HG03097 (cell line): ENCODE results near the gene RNASE3.
"Not testable (repeated sequence)": the region's sequence is repeated elsewhere in the genome, so short reads cannot be mapped to it uniquely, and the experiment has no call there.

Experiments used
- ATAC-seq: cut with Tn5 transposase; IDR thresholded peaks from one replicate; pipeline ENCODE4 v1.9.1; 2021; ENCODE audit not compliant: unreplicated experiment, low FRiP score

Gene RNASE3

DNA sequence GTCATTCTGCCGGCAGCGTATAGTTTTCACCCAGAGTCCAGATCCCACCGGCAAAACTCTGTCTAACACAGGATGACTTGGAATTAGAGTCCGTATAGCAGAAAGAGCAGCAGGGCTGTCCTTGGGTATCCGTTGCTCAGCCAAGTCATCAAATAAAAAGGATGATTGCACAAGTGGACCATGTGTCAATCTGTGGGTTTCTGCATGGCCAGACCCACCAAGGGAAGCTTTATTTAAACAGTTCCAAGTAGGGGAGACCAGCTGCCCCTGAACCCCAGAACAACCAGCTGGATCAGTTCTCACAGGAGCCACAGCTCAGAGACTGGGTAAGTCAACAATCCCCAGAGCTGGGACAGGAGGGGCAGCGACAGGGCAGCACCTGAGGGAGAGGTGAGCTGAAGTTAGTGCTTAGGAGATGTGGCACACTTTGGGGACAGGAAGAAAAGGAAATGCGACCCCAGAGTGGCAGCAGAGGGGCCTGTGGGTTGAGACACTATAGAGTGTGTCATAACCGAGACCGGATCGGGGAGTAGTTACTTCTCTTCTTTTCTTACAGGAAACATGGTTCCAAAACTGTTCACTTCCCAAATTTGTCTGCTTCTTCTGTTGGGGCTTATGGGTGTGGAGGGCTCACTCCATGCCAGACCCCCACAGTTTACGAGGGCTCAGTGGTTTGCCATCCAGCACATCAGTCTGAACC is at the start of gene RNASE3:
TSS of gene RNASE3 (plus strand) at position 260 of the 700 bp plus-strand sequence. CDS start at position 562, 302 bp downstream.
- ATAC-seq: not testable (repeated sequence)

DNA sequence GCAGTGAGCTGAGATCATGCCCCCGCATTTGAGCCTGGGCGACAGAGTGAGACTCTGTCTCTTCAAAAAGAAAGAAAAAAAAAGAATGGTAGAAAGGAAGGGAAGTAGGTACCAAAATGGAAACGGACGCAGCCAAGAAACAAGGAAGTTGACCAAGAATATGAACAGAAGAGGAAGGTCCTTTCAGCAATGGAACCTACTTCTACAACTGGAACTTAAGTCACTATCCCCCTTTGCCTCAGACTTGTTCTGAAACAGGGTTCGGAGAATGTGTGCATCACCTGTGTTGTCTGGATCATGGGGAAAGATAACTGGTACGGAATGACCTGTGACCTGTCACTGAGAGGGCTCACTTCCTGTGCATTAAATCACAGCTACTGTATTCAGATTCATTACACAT is 44.6 kb upstream of the RNASE3 start:
- no peak for ATAC-seq

DNA sequence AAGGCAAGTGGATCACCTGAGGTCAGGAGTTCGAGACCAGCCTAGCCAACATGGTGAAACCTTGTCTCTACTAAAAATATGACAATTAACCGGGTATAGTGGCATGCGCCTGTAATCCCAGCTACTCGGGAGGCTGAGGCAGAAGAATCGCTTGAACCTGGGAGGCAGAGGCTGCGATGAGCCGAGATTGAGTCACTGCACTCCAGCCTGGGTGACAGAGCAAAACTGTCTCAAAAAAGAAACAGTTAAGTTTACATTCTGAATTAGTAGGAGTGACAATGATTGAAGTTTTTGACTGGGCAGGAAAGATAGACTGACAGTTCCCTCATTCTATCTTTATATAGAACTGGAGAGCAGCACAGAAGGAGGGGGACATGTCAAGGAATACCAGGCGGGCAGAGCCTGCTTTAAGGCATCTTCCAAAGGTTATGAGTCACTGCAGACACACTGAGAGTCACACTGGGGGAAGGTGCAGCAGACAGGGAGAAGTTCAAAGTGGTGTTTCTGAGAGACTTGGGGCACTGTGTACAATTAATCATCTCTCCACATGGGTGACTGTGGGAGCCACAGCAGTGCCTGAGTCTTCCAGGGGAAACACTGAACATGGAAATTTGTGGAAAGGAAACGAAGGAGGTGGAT is 42.8 kb upstream of the RNASE3 start:
- no peak for ATAC-seq

DNA sequence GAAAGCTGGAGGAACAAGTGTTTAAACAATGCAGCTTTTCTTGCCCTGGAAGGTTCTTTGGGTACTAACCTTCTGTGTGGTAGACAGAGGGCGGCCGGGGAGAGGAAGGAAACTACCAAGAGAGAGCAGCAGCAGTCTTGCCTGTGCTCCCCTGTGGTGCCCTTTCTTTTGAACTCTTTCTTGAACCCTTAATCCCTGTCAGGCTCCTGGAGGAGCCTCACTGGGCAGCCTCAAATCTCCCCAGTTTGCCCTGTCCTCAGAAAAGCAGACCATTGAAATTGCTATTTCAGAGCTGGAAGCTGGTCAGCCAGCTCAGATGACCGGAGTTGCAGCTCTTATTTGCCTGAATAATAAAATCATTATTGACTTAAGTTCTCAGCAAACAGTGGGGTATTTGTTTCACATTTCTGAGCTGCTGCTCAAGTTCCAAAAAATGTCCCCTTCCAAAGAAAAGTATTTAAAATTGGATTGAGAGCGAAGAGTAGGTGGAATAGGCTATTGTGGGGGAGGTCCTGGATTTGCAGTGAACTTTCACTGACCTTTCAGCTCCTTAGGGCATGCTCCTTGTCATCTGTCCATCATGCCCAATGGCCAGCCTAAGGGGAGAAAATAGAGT is 42.1 kb upstream of the RNASE3 start:
- ATAC-seq: no peak

DNA sequence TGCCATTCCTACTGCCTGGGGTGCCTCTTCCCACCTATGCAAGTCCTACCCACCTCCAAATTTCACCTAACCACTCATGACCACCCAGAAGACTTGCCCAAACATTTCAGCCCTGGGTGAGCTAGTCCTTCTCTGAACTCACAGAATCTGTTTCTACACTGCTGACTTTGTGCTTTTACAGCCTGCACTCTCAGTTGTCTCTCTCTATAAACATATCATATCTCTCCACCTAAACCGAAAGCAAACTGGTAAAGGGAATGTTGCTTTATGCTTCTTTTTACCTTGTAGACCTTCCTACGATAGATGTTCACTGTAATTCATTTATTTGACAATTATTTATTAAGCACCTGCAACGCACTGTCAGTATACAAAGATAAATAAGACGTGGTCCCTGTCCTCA is 38.1 kb upstream of the RNASE3 start:
- no peak for ATAC-seq

DNA sequence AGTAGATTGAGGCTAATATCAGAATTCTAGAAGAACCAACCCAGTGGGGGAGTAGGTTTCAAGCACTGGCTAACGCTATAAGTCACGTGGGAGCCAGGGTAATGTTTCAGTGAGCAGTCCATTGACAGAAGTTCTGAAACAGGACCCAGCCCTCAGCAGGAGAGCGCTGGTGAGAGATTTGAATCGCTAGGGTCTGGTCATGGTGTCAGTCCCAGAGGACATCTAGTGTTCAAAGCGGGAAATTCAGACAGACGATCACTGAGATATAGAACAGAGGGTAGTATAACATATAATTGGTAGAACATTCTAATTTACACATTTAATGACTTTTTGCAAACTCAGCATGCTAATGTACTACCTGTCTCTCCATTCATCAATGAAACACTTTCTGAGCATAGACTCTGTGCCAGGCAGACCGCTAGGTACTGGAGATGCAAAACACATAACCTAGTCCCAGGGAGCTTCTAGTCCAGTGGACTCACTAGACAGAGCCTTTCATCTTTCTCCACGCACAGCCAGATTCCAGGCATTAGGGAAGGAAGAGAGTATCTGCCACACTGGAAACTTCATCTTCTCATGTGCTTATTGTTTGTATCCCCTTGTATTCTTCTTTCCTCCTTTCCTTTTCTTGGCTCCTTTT is 35.4 kb upstream of the RNASE3 start:
- ATAC-seq: no peak

DNA sequence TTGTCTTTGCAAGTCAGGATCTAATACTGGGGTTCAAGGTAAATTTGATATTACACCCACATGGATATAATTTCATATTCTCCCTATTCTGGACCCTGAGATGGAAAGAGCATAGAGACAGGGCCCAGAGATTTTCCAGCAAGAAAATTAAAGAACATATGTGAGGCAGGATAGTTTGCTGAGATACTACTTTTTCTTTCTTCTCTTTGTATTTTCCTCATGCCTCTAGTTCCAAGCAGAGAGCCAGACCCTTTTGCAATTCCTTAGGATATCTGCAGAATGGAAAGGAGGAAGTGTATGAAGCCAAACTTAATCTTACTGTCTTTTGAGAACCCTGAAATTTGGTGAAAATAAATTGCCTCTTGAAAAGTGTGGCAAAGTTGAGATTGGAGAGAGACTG is 34.0 kb upstream of the RNASE3 start:
- no peak for ATAC-seq

DNA sequence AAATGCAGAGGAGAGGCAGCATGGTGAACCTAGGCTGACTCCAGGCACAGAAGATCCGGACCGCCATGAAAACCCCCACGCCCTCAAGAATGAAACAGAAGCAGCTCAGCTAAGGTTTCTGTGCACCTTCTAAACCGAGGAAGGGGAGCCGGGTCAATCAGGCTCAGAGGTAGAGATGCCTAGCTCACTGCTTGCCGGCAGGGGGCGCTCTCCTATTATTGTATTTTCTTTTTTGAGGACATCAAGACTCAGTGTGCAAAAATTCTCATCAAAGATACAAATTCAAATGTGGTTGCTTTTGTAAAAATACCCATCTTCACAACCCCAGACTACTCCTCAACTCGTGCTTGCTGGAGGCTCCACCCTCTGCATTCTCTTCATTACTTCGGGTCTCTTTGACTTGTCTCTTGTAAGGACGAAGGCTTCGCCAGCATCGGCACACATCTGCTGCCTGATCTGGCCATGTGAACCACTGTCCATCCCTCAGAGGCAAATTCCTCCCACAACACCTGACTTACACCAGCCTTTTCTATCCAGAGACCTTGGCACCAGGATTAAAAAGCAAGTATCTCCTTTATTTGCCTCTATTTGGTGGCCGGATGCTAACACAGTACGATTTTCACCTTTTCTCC is 33.4 kb upstream of the RNASE3 start:
- ATAC-seq: no peak

DNA sequence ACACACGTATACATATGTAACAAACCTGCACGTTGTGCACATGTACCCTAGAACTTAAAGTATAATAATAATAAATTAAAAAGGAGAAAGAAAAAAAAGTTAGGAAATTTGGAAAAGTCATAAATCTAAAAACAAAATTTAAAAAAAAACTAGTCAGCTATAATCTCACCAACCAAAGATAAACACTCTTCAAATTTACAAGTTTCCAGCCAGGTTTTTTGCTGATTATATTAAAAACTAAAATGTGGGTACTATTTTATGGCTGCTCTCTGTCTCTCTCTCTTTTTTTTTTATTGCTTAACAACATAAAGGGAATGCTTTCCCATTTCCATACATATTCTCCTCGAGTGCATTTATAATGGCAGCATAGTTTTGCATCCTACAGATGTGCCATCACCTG is 25.0 kb upstream of the RNASE3 start:
- no peak for ATAC-seq

DNA sequence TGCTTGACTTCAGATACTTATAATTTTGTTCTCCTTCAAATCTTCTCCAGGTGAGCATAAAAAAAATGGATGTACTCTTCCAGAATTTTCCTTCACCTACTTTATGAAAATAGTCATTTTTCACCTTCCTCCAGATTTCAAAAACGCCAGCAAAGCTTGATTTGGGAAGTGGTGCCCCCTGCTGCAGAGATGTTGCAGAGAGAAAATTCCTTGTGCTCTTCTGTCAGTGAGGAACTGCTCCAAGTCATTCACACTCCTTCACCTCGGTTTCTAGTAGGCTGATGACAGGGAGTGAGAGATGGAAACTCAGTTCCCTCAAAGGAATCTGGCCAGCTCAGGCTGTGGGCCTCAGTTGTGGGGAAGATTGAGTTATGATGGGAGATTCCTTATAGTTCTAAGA is 24.2 kb upstream of the RNASE3 start:
- ATAC-seq: no peak

DNA sequence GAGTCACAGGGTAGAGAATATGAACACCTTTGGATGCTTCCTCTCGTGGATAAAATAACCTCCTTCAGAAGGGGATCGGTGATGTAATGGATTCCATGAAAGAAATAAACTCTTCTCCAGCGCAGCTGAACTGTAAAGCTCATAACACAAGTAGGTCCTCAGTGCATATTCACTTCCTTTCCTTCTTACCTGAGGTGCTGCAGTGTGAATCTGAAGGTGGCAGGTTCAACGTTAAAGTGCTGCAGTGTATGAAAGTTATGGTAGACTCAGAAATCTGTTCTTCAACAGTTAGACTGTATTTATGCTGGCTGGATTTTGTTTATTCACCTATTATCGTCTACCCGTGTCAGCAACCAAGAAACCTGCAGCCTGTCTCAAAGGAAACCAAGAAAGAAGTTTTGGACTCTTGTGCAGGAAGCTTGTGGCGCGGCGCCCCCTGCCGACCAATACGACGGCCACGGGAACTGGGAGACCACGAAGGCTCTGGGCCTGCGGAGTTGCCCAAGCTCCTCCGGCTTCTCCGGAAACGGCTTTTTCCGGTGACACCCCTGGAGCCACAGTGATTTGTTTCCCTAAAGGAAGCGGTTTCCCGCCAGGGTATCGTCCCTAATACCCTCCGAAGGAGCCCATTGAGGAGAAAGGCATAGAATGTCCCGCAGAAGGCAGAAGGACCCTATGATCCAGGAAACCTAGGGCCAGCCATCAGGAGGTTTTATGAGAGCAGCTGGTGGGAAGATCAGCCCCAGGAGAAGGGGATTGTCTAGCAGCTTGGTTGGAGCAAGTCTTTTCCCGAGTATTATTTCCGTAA is 17.6 kb upstream of the RNASE3 start:
- ATAC-seq: peak; percentile 85

DNA sequence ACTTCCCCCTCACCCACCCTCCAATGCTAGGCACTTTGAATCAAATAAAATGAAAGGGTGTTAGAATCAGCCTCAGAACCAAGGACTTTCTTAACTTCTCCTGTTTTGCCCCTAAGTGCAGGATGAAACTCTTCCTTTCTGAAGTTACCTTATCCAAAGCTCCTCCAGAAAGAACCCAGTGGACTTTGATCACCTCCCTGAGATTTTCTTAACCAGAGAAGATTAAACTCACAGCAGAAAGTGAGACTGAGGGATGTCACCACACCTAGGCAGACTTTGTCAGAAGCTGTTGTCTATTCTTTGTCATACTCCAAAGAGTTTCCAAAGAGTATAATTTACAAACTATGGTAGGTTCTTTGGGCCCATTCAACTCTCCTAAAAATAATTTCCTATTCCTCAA is 14.2 kb upstream of the RNASE3 start:
- no peak for ATAC-seq

DNA sequence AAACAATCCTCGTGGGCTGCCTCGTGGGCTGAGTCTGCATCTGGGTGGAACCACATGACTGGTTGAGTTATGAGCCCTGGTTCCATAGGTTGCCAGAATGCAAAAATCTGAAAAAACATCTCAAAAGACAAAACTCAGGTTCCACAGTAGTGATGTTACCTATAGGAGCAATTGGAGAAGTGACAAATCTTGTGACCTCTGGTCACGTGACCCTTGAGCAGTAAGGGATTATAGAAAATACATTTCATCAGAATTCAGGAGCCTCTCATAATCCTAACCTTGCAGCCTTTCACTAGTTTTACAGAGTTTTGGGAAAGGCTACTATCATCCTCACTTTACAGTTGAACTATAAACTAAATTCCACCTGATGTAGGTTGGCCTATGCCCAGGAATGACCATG is 12.5 kb upstream of the RNASE3 start:
- ATAC-seq: no peak

DNA sequence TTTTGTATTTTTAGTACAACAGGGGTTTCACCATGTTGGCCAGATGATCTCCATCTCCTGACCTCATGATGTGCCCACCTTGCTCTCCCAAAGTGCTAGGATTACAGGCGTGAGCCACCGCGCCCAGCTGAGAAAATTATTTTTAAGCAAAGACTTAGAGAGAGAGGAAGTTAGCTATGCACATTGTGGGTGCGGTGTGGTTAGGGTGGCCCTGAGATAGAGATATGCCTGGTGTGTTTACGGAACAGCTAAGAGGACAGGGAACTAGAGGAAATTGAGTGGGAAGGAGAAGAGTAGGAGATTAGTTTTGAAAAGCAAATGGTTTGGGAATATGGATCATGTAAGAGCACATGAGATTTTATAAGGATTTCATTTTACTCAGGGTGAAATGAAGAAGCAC is 10.0 kb upstream of the RNASE3 start:
- not testable (repeated sequence) for ATAC-seq

DNA sequence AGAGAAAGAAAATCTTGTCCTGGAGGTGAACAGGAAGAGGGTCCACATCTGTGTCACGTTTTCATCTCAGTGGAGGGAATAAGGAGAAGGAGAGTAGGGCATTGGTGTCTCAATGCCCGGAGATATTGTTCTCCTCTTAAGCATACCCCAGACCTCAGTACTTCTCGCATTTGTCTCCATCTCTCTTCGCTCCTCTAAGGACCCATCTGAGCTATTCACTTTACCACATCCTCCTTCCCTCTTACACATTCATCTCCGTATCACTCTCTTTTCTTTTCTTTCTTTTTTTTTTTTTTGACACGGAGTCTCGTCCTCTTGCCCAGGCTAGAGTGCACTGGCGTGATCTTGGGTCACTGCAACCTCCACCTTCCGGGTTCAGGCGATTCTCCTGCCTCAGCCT is 8.4 kb upstream of the RNASE3 start:
- ATAC-seq: not testable (repeated sequence)

DNA sequence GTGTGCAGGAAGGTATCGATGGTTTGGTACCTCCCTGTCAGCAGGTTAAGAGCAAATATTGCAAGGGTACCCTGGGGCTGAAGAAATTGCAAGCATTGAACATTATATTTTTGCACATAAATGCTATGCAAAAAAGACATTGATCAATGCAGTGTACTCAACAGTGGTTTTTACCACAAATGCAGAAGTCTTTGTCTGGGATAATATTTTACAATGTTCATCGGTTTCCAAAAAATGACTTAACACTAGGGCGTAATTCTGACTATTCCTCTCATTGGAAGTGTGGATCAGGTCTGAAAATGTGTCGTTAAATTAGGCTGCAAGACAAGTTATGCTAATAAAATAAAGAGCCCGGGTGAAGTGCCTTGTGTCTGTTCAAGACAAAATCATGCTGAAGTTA is 2.8 kb upstream of the RNASE3 start:
- ATAC-seq: not testable (repeated sequence)

DNA sequence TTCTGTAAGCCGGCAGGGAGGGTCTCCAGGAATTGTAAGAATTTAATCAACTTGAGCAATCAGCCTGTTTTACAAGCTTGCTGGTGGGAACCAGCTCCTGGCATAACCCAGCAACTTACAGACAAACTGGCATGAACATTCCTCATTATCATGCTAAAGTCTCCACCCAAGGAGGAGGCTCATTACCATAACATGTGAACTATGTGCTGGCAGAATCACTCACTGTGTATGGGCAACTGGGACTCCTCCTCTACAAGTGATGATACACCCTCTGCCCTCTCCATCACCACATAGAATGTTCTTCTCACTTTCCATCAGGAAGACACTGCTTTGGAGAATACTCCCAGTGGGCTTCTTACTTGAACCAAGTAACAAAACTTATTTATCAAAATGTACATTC is 4.1 kb downstream of the RNASE3 start:
- not testable (repeated sequence) for ATAC-seq

DNA sequence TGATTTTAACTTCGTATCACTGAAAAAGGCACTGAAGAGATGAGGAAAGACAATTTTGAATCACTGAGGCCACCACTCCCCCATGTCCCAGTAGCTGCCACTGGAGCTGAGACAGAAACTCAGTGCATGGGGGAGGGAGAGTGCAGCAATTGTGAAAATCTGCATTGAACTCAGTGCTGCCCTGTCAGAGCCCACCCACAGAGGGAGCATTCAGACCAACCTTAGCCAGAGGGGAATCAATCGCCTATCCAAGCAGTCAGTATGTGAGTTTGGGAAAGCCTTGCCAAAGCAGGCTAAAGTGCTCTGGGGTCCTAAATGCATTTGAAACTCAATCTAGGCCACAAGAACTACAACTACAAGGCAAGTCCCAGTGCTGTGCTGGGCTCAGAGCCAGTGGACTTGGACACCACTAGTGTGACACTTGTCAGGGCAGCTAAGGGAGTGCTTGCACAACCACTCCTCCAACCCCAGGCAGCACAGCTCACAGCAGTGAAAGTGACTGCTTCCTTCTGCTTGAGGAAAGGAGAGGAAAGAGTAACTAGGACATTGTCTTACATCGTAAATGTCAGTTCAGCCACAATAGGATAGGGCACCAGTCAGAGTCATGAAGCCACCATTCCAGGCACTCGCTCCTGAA is 13.3 kb downstream of the RNASE3 start:
- no peak for ATAC-seq

DNA sequence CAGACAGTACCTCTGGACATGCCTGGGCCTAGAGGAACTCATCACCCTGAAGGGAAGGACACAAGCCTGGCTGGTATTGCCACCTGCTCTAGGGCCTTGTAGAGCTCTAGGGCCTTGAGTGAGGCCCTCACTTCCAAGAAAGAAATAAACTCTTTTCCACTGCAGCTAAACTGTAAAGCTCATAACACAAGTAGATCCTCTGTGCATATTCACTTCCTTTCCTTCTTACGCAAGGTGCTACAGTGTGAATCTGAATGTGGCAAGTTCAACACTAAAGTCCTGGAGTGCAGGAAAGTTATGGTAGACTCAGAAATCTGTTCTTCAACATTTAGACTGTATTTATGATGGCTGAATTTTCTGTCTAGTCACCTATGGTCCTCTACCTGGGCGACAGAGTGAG is 14.5 kb downstream of the RNASE3 start:
- ATAC-seq: no peak

DNA sequence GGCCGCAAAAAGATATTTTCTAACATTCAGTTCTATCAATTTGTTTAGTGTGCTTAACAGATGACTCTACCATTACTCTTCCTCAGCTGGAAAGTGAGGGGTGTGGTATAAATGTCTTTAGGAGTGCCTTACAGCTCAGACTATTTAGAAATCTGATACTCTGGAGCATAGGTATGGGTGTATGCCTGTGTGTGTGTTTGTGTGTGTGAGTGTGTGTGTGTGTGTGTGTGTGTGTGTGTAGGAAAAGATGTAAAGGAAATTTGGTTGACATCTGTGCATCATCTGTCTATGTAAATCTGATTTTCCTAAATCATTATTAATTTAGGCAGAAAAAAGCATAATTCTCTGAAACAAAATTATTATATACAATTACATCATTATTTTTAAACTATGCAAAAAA is 16.0 kb downstream of the RNASE3 start:
- no peak for ATAC-seq
